Measurements from ENCODE around the gene INMT. TPM values are rescaled to one million over a fixed set of nuclear protein-coding genes. Genes with fewer than 3 reads are reported as not detected.

The INMT gene
- total RNA-seq, 2 experiments from 2014 or later, result 0.32 TPM; not detected in 1

DNA sequence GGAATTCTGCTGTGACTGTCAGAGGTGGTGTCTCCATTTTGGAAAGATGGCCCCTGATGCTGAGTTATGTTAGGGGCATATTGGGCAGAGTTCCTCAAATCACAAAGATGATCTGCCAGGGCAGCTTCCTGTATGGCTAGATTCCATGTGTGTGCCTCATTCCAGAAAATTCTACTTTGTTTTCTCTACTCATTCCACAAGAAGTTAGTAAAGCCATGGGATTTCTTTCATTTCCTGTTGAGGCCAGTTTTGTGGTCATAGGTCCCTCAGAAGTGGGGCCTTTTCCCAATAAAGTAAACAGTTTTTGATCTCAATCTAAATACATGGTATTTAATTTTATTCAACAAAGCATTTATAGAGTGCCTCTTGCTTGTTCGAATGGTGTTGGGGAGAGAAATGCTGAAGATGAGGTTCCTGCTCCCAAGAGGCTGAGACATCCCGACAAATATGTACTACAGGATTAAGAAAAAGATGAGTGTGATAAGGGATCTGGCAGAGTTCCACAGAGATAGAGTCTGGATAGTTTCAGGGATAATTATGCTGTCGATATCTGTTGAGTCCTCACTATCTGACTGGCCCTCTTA is 52.2 kb downstream of the INMT start:
- Histone ChIP-seq H3K79me2 (ENCODE audit: insufficient read depth, low read depth, low read length) (no peaks in the 10 kb centered on the region), H3K9me2 (ENCODE audit: insufficient read depth, low read length) (no peaks in the 10 kb centered on the region), H3K9me3 (ENCODE audit: low read length) (no peaks in the 10 kb centered on the region), H3K36me3 (ENCODE audit: insufficient read depth, low read length) (no peaks in the 10 kb centered on the region), H3K4me1 (ENCODE audit: insufficient read depth, low read length, poor library complexity, severe bottlenecking) (peaks cover 15% of the 10 kb centered on the region), H3K4me2 (ENCODE audit: low read length) (no peak overlapping the region), H2AFZ (ENCODE audit: low read length) (no peak overlapping the region), H3K27ac (ENCODE audit: low read depth, low read length, poor library complexity, severe bottlenecking) (no peak overlapping the region), H4K20me1 (ENCODE audit: insufficient read depth, low read length) (no peaks in the 10 kb centered on the region), H3K4me3 (ENCODE audit: low read depth, low read length, poor library complexity, severe bottlenecking) (no peak overlapping the region)
- no TSS peak for BruUV-seq (replicated peaks)
- intact Hi-C loops (cut with micrococcal nuclease; ENCODE audit: unreplicated experiment), result no loop called here
- ChIA-PET POLR2A (no interaction called here), CTCF (ENCODE audit: unreplicated experiment) (no interaction called here)
- TF ChIP-seq EZH2phosphoT487 (IDR thresholded peaks at IDR 0.05; ENCODE audit: borderline replicate concordance, low read depth, low read length) (no peak), CTCF (conservative IDR thresholded peaks at IDR 0.05; ENCODE audit: low read length) (no peak)
- DNase-seq (ENCODE audit: low spot score), result no peak

DNA sequence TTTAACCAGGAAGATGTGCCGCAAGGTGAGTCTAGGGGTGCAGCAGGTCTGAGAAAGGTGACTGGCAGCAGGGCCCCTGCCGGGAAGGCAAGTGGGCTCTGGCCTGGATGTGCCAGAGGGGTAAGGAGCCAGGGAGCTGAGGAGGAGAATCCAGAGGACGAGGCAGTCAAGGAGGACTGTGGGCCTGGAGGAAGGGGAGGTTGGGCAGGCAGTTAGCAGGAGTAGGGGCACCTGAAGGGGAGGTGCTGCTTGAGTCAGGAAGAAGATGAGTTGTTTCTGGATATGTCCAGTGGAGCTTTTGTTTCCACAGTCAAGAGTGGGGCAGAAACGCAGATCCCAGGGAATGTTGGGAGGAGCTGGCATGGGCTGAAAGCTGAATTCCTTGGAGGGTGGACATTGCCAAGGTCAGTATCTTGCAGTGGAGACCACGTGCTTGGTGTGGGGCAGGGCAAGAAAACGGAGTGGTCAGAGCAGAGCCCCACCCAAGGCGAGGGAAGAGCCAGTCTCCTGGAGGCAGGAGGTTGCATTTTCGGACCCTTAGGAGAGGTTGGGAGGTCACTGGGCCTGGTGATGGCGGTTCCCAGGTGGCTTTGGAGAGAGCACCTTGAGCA is 53.3 kb downstream of the INMT start:
- Histone ChIP-seq H3K36me3 (ENCODE audit: insufficient read depth, low read length) (no peaks in the 10 kb centered on the region), H2AFZ (ENCODE audit: low read length) (no peak overlapping the region), H4K20me1 (ENCODE audit: insufficient read depth, low read length) (no peaks in the 10 kb centered on the region), H3K27ac (ENCODE audit: low read depth, low read length, poor library complexity, severe bottlenecking) (no peak overlapping the region), H3K9me2 (ENCODE audit: insufficient read depth, low read length) (no peaks in the 10 kb centered on the region), H3K4me3 (ENCODE audit: low read depth, low read length, poor library complexity, severe bottlenecking) (no peak overlapping the region), H3K79me2 (ENCODE audit: insufficient read depth, low read depth, low read length) (no peaks in the 10 kb centered on the region), H3K4me2 (ENCODE audit: low read length) (no peak overlapping the region), H3K9me3 (ENCODE audit: low read length) (no peaks in the 10 kb centered on the region), H3K4me1 (ENCODE audit: insufficient read depth, low read length, poor library complexity, severe bottlenecking) (peaks cover 5% of the 10 kb centered on the region)
- ChIA-PET POLR2A (interaction anchor here (0.5 to 0.6 kb wide), 2 partner anchors 121 to 178 kb away, joined by 3 to 4 read pairs; no protein-coding TSS in a partner anchor), CTCF (ENCODE audit: unreplicated experiment) (interaction anchor here (0.6 kb wide), 1 partner anchor 23 kb away, joined by 3 read pairs; no protein-coding TSS in a partner anchor)
- TF ChIP-seq CTCF (conservative IDR thresholded peaks at IDR 0.05; ENCODE audit: low read length) (no peak), EZH2phosphoT487 (IDR thresholded peaks at IDR 0.05; ENCODE audit: borderline replicate concordance, low read depth, low read length) (no peak)
- intact Hi-C loops (cut with micrococcal nuclease; ENCODE audit: unreplicated experiment), result no loop called here
- BruUV-seq (replicated peaks), result no TSS peak
- no peak for DNase-seq (ENCODE audit: low spot score)

GRCh38 chr7:30805931-30806330 is 54.0 kb downstream of the INMT start:
- ChIA-PET CTCF (ENCODE audit: unreplicated experiment) (no interaction called here), POLR2A (interaction anchor here (0.6 to 0.7 kb wide), 3 partner anchors 22 to 134 kb away, joined by 3 read pairs; no protein-coding TSS in a partner anchor)
- Histone ChIP-seq H3K9me3 (ENCODE audit: low read length) (no peaks in the 10 kb centered on the region), H3K79me2 (ENCODE audit: insufficient read depth, low read depth, low read length) (no peaks in the 10 kb centered on the region), H3K4me2 (ENCODE audit: low read length) (no peak overlapping the region), H3K27ac (ENCODE audit: low read depth, low read length, poor library complexity, severe bottlenecking) (no peak overlapping the region), H3K4me3 (ENCODE audit: low read depth, low read length, poor library complexity, severe bottlenecking) (no peak overlapping the region), H3K4me1 (ENCODE audit: insufficient read depth, low read length, poor library complexity, severe bottlenecking) (peaks cover 2% of the 10 kb centered on the region), H4K20me1 (ENCODE audit: insufficient read depth, low read length) (no peaks in the 10 kb centered on the region), H3K36me3 (ENCODE audit: insufficient read depth, low read length) (no peaks in the 10 kb centered on the region), H2AFZ (ENCODE audit: low read length) (no peak overlapping the region), H3K9me2 (ENCODE audit: insufficient read depth, low read length) (no peaks in the 10 kb centered on the region)
- TF ChIP-seq EZH2phosphoT487 (IDR thresholded peaks at IDR 0.05; ENCODE audit: borderline replicate concordance, low read depth, low read length) (no peak), CTCF (conservative IDR thresholded peaks at IDR 0.05; ENCODE audit: low read length) (no peak)
- DNase-seq (ENCODE audit: low spot score), result no peak
- intact Hi-C loops (cut with micrococcal nuclease; ENCODE audit: unreplicated experiment), result no loop called here
- no TSS peak for BruUV-seq (replicated peaks)
